IgD-negative memory B cell (primary cell): ENCODE results near the gene FOXL1. TPM values are rescaled to one million over a fixed set of nuclear protein-coding genes. Genes with fewer than 3 reads are reported as not detected.

Source experiments
- H3K27ac Mint-ChIP-seq, 3 donors: one replicate each; pipeline ENCODE4 v1.8.0; 2020 to 2022; ENCODE audit warnings: mild to moderate bottlenecking in 3 of 3, mixed read lengths in 3 of 3, moderate library complexity in 1 of 3
- H3K27me3 Mint-ChIP-seq: one replicate; pipeline ENCODE4 v1.8.0; 2021; ENCODE audit warnings: mixed read lengths
- H3K36me3 Mint-ChIP-seq: one replicate; pipeline ENCODE4 v1.8.0; 2020; ENCODE audit warnings: mild to moderate bottlenecking, mixed read lengths
- H3K4me1 Mint-ChIP-seq, 3 donors: one replicate each; pipeline ENCODE4 v1.8.0; 2020 to 2022; ENCODE audit warnings: mixed read lengths in 3 of 3, mild to moderate bottlenecking in 1 of 3
- H3K4me3 Mint-ChIP-seq, 4 donors: one replicate each; pipeline ENCODE4 v1.8.0; 2020 to 2022; ENCODE audit warnings: mild to moderate bottlenecking in 4 of 4, mixed read lengths in 4 of 4, moderate library complexity in 3 of 4
- H3K9me3 Mint-ChIP-seq, 3 donors: one replicate each; pipeline ENCODE4 v1.8.0; 2020 to 2021; ENCODE audit warnings: mixed read lengths in 3 of 3, mild to moderate bottlenecking in 1 of 3
- polyA plus RNA-seq: library from polyadenylated mRNA; unstranded; fragments of 300-500 nt; fragmentation: Illumina TruSeq; gene quantifications from one replicate; pipeline ENCODE4 v1.2.3, GENCODE V29; 2021

FOXL1 gene
- polyA plus RNA-seq, 1 donor from 2014 or later, result not detected

GRCh38 chr16:86631444-86631843 lies 53.1 kb downstream of the FOXL1 start:
- peaks cover 8% of the 10 kb centered on the region for H3K27me3 Mint-ChIP-seq
- H3K27ac Mint-ChIP-seq, result no peak overlapping the region
- H3K36me3 Mint-ChIP-seq, result no peaks in the 10 kb centered on the region
- H3K4me3 Mint-ChIP-seq, result no peak overlapping the region
- peaks cover 0 to 4% (median 2%) of the 10 kb centered on the region in 3 donors for H3K9me3 Mint-ChIP-seq
- peaks cover 0 to 3% (median 0%) of the 10 kb centered on the region in 3 donors for H3K4me1 Mint-ChIP-seq

Other genes with a start within 250 kb of the FOXL1 start
- not detected for gene FOXF1, start 68.0 kb upstream of the FOXL1 start, polyA plus RNA-seq
- 19.1 TPM for gene MTHFSD, start 23.3 kb upstream of the FOXL1 start, polyA plus RNA-seq
- not detected for gene FOXC2, start 11.7 kb upstream of the FOXL1 start, polyA plus RNA-seq